ENCODE measurements around the gene SIRPB2.

Gene SIRPB2

DNA sequence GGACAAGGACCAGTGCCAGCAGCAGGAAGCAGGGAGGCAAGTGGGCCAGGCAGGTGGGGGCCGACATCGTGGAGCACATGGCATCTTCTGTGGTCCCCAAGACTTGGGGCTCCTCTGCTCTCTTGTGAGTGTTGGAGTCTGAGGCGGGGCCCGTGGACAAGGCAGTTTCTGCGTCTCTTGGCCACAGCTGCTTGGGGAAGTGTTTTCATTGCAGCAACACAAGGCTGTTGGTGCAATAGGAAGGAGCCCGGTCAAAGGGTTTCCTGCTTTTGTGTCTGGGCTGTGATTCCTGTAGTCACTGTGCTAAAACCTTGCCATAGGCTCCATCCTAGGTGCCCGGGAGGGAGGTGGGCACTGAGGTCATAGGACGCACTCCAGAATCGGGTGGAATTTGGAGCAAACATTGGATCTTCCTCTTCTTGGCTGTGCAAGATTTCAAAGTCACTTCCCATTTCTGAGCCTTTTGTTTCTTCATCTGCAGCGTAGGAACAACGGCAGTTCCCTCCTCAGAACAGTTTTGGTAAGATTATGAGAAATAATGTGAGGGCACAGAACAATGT lies at the start of gene SIRPB2:
Gene SIRPB2 (minus strand): TSS at position 140 of the 560 bp plus-strand sequence. CDS start 61 bp downstream, at position 79.
- peaks cover 0 to 4% of the 10 kb centered on the region in 2 donors for H3K27me3 ChIP-seq
- TF ChIP-seq, protein P1, sequence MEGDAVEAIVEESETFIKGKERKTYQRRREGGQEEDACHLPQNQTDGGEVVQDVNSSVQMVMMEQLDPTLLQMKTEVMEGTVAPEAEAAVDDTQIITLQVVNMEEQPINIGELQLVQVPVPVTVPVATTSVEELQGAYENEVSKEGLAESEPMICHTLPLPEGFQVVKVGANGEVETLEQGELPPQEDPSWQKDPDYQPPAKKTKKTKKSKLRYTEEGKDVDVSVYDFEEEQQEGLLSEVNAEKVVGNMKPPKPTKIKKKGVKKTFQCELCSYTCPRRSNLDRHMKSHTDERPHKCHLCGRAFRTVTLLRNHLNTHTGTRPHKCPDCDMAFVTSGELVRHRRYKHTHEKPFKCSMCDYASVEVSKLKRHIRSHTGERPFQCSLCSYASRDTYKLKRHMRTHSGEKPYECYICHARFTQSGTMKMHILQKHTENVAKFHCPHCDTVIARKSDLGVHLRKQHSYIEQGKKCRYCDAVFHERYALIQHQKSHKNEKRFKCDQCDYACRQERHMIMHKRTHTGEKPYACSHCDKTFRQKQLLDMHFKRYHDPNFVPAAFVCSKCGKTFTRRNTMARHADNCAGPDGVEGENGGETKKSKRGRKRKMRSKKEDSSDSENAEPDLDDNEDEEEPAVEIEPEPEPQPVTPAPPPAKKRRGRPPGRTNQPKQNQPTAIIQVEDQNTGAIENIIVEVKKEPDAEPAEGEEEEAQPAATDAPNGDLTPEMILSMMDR (IDR thresholded peaks at IDR 0.05): no peak
- H3K4me1 ChIP-seq: no peaks in the 10 kb centered on the region
- peak; percentile 69 to 80 for DNase-seq
- H3K4me3 ChIP-seq: peak within 1 kb of the TSS; percentile 28 to 32
- no peaks in the 10 kb centered on the region for H3K9me3 ChIP-seq
- H3K36me3 ChIP-seq: no peaks in the 10 kb centered on the region
- no peak within 1 kb of the TSS for H3K27ac ChIP-seq
- intact Hi-C loops (cut with DNase I; ENCODE audit: low total_unique reads): no loop called here

DNA sequence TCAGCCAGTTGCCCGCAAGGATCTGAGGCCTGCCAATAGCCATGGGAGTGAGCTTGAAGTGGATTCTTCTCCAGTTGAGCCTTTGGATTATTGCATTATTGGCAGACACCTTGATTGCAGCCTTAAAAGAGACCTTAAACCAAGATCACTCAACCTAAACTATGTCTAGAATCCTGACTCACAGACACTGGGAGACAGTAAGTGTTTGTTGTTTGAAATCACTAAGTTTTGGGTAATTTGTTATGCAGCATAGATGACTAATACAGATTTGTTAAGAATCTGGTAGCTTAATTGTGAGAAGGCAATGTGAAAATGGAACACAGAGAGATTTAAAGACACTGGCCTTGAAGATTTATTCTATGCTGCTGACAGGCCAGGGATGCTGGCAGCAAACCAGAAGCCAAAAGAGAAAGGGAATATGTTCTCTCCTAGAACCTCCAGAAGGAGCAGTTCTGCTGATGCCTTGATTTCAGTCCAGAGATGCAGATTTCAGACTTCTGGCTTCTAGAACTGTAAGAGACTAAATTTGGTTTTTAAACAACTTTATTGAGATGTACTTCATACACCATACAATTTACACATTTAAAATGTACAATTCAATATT lies 48.7 kb upstream of the SIRPB2 start:
- no peaks in the 10 kb centered on the region for H3K27me3 ChIP-seq
- H3K9me3 ChIP-seq: no peaks in the 10 kb centered on the region
- no peak overlapping the region for H3K27ac ChIP-seq
- TF ChIP-seq, protein P1 (IDR thresholded peaks at IDR 0.05): no peak
- DNase-seq: no peak
- no peaks in the 10 kb centered on the region for H3K36me3 ChIP-seq
- intact Hi-C loops (cut with DNase I; ENCODE audit: low total_unique reads): no loop called here
- no peaks in the 10 kb centered on the region for H3K4me1 ChIP-seq
- H3K4me3 ChIP-seq: no peak overlapping the region

- intact Hi-C loops (cut with DNase I; ENCODE audit: low total_unique reads): no loop called here
These were observed 47.4 kb upstream of the SIRPB2 start for GRCh38 chr20:1538655-1539054.

GRCh38 chr20:1537731-1538058 lies 46.5 kb upstream of the SIRPB2 start:
- TF ChIP-seq, protein P1 (IDR thresholded peaks at IDR 0.05): no peak
- intact Hi-C loops (cut with DNase I; ENCODE audit: low total_unique reads): no loop called here

More at GRCh38 chr20:1538655-1539054, 47.4 kb upstream of the SIRPB2 start:
- TF ChIP-seq, protein P1 (IDR thresholded peaks at IDR 0.05): no peak
- H3K27me3 ChIP-seq: no peaks in the 10 kb centered on the region
- no peak overlapping the region for H3K27ac ChIP-seq
- no peaks in the 10 kb centered on the region for H3K9me3 ChIP-seq
- H3K4me3 ChIP-seq: no peak overlapping the region
- no peaks in the 10 kb centered on the region for H3K36me3 ChIP-seq
- DNase-seq: no peak
- H3K4me1 ChIP-seq: no peaks in the 10 kb centered on the region

GRCh38 chr20:1536893-1537730 lies 45.9 kb upstream of the SIRPB2 start:
- peak in 1 of 2 donors; percentile 20 for DNase-seq
- H3K27ac ChIP-seq: no peak overlapping the region
- no peak overlapping the region for H3K4me3 ChIP-seq
- H3K27me3 ChIP-seq: no peaks in the 10 kb centered on the region
- no peaks in the 10 kb centered on the region for H3K9me3 ChIP-seq
- intact Hi-C loops (cut with DNase I; ENCODE audit: low total_unique reads): no loop called here
- H3K36me3 ChIP-seq: no peaks in the 10 kb centered on the region
- H3K4me1 ChIP-seq: no peaks in the 10 kb centered on the region
- TF ChIP-seq, protein P1 (IDR thresholded peaks at IDR 0.05): no peak

More at GRCh38 chr20:1537731-1538058, 46.5 kb upstream of the SIRPB2 start:
- H3K27ac ChIP-seq: no peak overlapping the region
- DNase-seq: peak; percentile 61 to 73
- H3K4me3 ChIP-seq: no peak overlapping the region
- no peaks in the 10 kb centered on the region for H3K27me3 ChIP-seq
- no peaks in the 10 kb centered on the region for H3K9me3 ChIP-seq
- no peaks in the 10 kb centered on the region for H3K4me1 ChIP-seq
- H3K36me3 ChIP-seq: no peaks in the 10 kb centered on the region
